ENCODE data around the gene PRELP.

- TF ChIP-seq CTCF (IDR thresholded peaks at IDR 0.05; ENCODE audit: low read depth, low read length, missing input control) (no peak), EGR1 (IDR thresholded peaks at IDR 0.05; ENCODE audit: low read depth in 2 of 2) (no peak), GABPA (IDR thresholded peaks at IDR 0.05 in 1 of 2, conservative IDR thresholded peaks at IDR 0.05 in 1 of 2) (no peak), TAF1 (conservative IDR thresholded peaks at IDR 0.05) (no peak), RAD21 (IDR thresholded peaks at IDR 0.05) (no peak), MAX (IDR thresholded peaks at IDR 0.05) (no peak), ZBTB33 (IDR thresholded peaks at IDR 0.05) (no peak), SP1 (IDR thresholded peaks at IDR 0.05) (no peak), RXRA (IDR thresholded peaks at IDR 0.05) (no peak), FOXA2 (IDR thresholded peaks at IDR 0.05) (no peak), FOXA1 (IDR thresholded peaks at IDR 0.05) (no peak), REST (IDR thresholded peaks at IDR 0.05) (no peak)
Observed at GRCh38 chr1:203495845-203496244, 20.2 kb downstream of the PRELP start.

All from liver (tissue), 3 donors.